Endothelial cell of umbilical vein (primary cell): ENCODE results near the gene C2. TPM values are rescaled to one million over a fixed set of nuclear protein-coding genes. Genes with fewer than 3 reads are reported as not detected.

Experiments
- BruUV-seq: library from RNA; stranded (reverse); fragments of 400-500 nt; replicated peaks from 2 replicates; lab custom pipeline; 2021; lab: Mats Ljungman, UMichigan
- CTCF ChIA-PET: fragments of 300-600, 350-600 bp; sonication (Branson Sonifier 250); formaldehyde crosslinking; loops from one replicate; lab custom pipeline; 2021; ENCODE audit warnings: antibody characterized with exemption, inconsistent platforms; lab: Charles Lee
- POLR2A ChIA-PET: fragments of 300-600, 350-600 bp; sonication (Branson Sonifier 250); formaldehyde crosslinking; loops from one replicate; lab custom pipeline; 2021; ENCODE audit warnings: antibody characterized with exemption, inconsistent platforms; lab: Charles Lee
- DNase-seq: peaks from one replicate; pipeline ENCODE4 v3.0.0-alpha.2; 2011; ENCODE audit warnings: low read depth, low spot score
- FAIRE-seq: peaks from 2 replicates; lab custom pipeline; 2011; peaks lifted over from hg19 to GRCh38; lab: Jason Lieb, UNC
- H2AFZ ChIP-seq: 2 replicates; pipeline ENCODE4 v1.6.0; 2012; ENCODE audit warnings: low read depth, low read length, control low read depth, inconsistent platforms
- H3K27ac ChIP-seq: 2 replicates; pipeline ENCODE4 v1.5.1; 2011; ENCODE audit warnings: low read depth, mild to moderate bottlenecking, control low read depth, low read length, moderate library complexity; ENCODE audit not compliant: insufficient read depth
- H3K27me3 ChIP-seq, 2 experiments: 2 replicates each; pipeline versions ENCODE4 v1.6.0 to v1.6.1; 2011; ENCODE audit warnings: low read length in 2 of 2, mixed read lengths in 1 of 2; ENCODE audit not compliant: control insufficient read depth in 2 of 2, insufficient read depth in 2 of 2
- H3K36me3 ChIP-seq, 2 experiments: 2 replicates in 1 of 2; 3 replicates in 1 of 2; pipeline ENCODE4 v1.5.1; 2011; ENCODE audit warnings: low read length in 2 of 2, mild to moderate bottlenecking in 1 of 2, moderate library complexity in 1 of 2; ENCODE audit not compliant: control insufficient read depth in 2 of 2, insufficient read depth in 2 of 2; ENCODE audit errors: extremely low read depth in 1 of 2
- H3K4me1 ChIP-seq: 3 replicates; pipeline ENCODE4 v1.5.1; 2011; ENCODE audit warnings: mild to moderate bottlenecking, low read length; ENCODE audit not compliant: control insufficient read depth, insufficient read depth; ENCODE audit errors: extremely low read depth
- H3K4me2 ChIP-seq: 2 replicates; pipeline ENCODE4 v1.6.1; 2011; ENCODE audit warnings: low read length, control low read depth, mixed read lengths; ENCODE audit not compliant: insufficient read depth
- H3K4me3 ChIP-seq, 3 experiments: fragments of 200-600 bp in 1 of 3; sonication (generic), shearing (Covaris generic) in 1 of 3; replicated peaks in 1 of 3; 2 replicates each; pipeline ENCODE4 v1.5.1; 2011 to 2016; ENCODE audit warnings: control low read depth in 3 of 3, low read length in 3 of 3, mild to moderate bottlenecking in 2 of 3, inconsistent platforms in 1 of 3, low read depth in 1 of 3, moderate library complexity in 1 of 3; ENCODE audit not compliant: insufficient read depth in 1 of 3
- H3K79me2 ChIP-seq: 2 replicates; pipeline ENCODE4 v1.6.0; 2012; ENCODE audit warnings: low read length, inconsistent platforms; ENCODE audit not compliant: control insufficient read depth, insufficient read depth
- H3K9ac ChIP-seq: replicated peaks from 2 replicates; pipeline ENCODE3; 2011; ENCODE audit warnings: low read length, control low read depth; ENCODE audit not compliant: insufficient read depth; ENCODE audit errors: extremely low read depth
- H3K9me1 ChIP-seq: replicated peaks from 3 replicates; pipeline ENCODE4 v1.6.0; 2011; ENCODE audit warnings: mild to moderate bottlenecking, low read length; ENCODE audit not compliant: control insufficient read depth, insufficient read depth; ENCODE audit errors: extremely low read depth
- H3K9me3 ChIP-seq: replicated peaks from 2 replicates; pipeline ENCODE4 v1.5.1; 2012; ENCODE audit warnings: low read length, inconsistent platforms; ENCODE audit not compliant: control insufficient read depth, insufficient read depth
- H4K20me1 ChIP-seq: replicated peaks from 2 replicates; pipeline ENCODE3; 2011; ENCODE audit warnings: mild to moderate bottlenecking, low read length; ENCODE audit not compliant: control insufficient read depth, insufficient read depth; ENCODE audit errors: extremely low read depth
- CTCF ChIP-seq, 2 donors: IDR thresholded peaks; 1 replicate in 1 of 2; 2 replicates in 1 of 2; pipeline ENCODE4 v1.5.1; 2011; ENCODE audit warnings: low read length in 2 of 2, mild to moderate bottlenecking in 2 of 2, moderate library complexity in 2 of 2, control low read depth in 1 of 2, inconsistent platforms in 1 of 2, low read depth in 1 of 2; ENCODE audit not compliant: insufficient read depth in 1 of 2; ENCODE audit errors: extremely low read depth in 1 of 2
- EZH2 ChIP-seq: IDR thresholded peaks from 2 replicates; pipeline ENCODE4 v1.6.1; 2012; ENCODE audit warnings: borderline replicate concordance, low read depth, mild to moderate bottlenecking, moderate library complexity, low read length, inconsistent platforms; ENCODE audit not compliant: severe bottlenecking
- FOS ChIP-seq: IDR thresholded peaks from 2 replicates; pipeline ENCODE4 v1.6.1; 2011; ENCODE audit warnings: mild to moderate bottlenecking, low read length, moderate library complexity, borderline replicate concordance; ENCODE audit not compliant: insufficient read depth
- GATA2 ChIP-seq: IDR thresholded peaks from 2 replicates; pipeline ENCODE4 v1.7.0; 2011; ENCODE audit warnings: low read depth, mild to moderate bottlenecking, moderate library complexity, mixed read lengths, low read length; ENCODE audit not compliant: insufficient read length, insufficient read depth
- JUN ChIP-seq: IDR thresholded peaks from 2 replicates; pipeline ENCODE4 v1.6.1; 2011; ENCODE audit warnings: borderline replicate concordance, low read depth; ENCODE audit not compliant: insufficient read length, insufficient read depth
- MAX ChIP-seq: IDR thresholded peaks from 2 replicates; pipeline ENCODE4 v1.6.1; 2011; ENCODE audit not compliant: insufficient read depth, insufficient read length
- MYC ChIP-seq: IDR thresholded peaks from one replicate; pipeline ENCODE4 v1.6.1; 2011; ENCODE audit warnings: mild to moderate bottlenecking, low read depth, low read length
- POLR2A ChIP-seq: IDR thresholded peaks from 2 replicates; pipeline ENCODE4 v1.6.1; 2012; ENCODE audit warnings: low read depth, mild to moderate bottlenecking, control low read depth, low read length
- POLR2AphosphoS5 ChIP-seq: IDR thresholded peaks from 2 replicates; pipeline ENCODE4 v1.6.1; 2012; ENCODE audit warnings: low read depth, mild to moderate bottlenecking, control low read depth, low read length, moderate library complexity; ENCODE audit not compliant: insufficient read depth
- dilution Hi-C: fragments of 300-500 bp; cut with MboI; formaldehyde crosslinking; loops from one replicate; pipeline ENCODE4 v1.15.0; 2019; ENCODE audit warnings: low sequenced_read_pairs; ENCODE audit not compliant: extremely low pct_ligation_motif_present
- intact Hi-C: fragments of 100-400 bp; cut with micrococcal nuclease; formaldehyde crosslinking; loops from one replicate; pipeline ENCODE4 v1.10.0; 2022
- polyA plus RNA-seq, 4 experiments: library from polyadenylated mRNA; depleted of rRNA in 3 of 4; stranded (reverse) in 3 of 4; unstranded in 1 of 4; fragments of >200 nt; gene quantifications; 2 replicates each; pipeline versions ENCODE4 v1.2.1 to v1.2.3, GENCODE V29; 2011 to 2012; ENCODE audit warnings: missing spikeins in 1 of 4
- total RNA-seq: library from RNA; stranded (reverse); gene quantifications from 2 replicates; pipeline ENCODE4 v1.2.3, GENCODE V29; 2021

C2 gene
- total and polyA plus RNA-seq, 2 donors (not counting 3 experiments of a cell fraction or from before 2014, with no cell fraction given), result 0.60 TPM; not detected in 1

- no peak for FAIRE-seq
- intact Hi-C loops, result no loop called here
Measured at GRCh38 chr6:31911826-31912585, 15.5 kb upstream of the C2 start.

More at GRCh38 chr6:31911826-31912585, 15.5 kb upstream of the C2 start:
- Histone ChIP-seq H3K36me3 (no peaks in the 10 kb centered on the region), H3K4me1 (peaks cover 3% of the 10 kb centered on the region), H3K9me1 (no peaks in the 10 kb centered on the region), H3K27ac (no peak overlapping the region), H2AFZ (no peak overlapping the region), H4K20me1 (no peaks in the 10 kb centered on the region), H3K27me3 (no peaks in the 10 kb centered on the region), H3K9me3 (no peaks in the 10 kb centered on the region), H3K79me2 (no peaks in the 10 kb centered on the region), H3K4me3 (no peak overlapping the region), H3K9ac (no peak overlapping the region), H3K4me2 (no peak overlapping the region)
- CTCF ChIA-PET, result no interaction called here
- dilution Hi-C loops, result no loop called here
- no TSS peak for BruUV-seq
- DNase-seq, result no peak
- TF ChIP-seq GATA2 (no peak), MAX (no peak), POLR2A (no peak), POLR2AphosphoS5 (no peak), CTCF (IDR thresholded peaks at IDR 0.05; ENCODE audit: extremely low read depth in 1 of 2, insufficient read depth in 1 of 2, low read depth in 1 of 2, low read length in 2 of 2) (no peak), FOS (no peak), MYC (no peak), EZH2 (no peak), JUN (no peak)
- POLR2A ChIA-PET, result no interaction called here
